HepG2 (cell line): ENCODE results near the gene PPP6R2. TPM values are rescaled to one million over a fixed set of nuclear protein-coding genes. Genes with fewer than 3 reads are reported as not detected.

Experiments
- ATAC-seq: fragments of 200-7000 bp; cut with Tn5 transposase; 3 replicates; pipeline ENCODE4 v1.9.1; 2020; ENCODE audit warnings: mild to moderate bottlenecking, moderate library complexity
- BruUV-seq: library from RNA; stranded (reverse); fragments of 400-500 nt; replicated peaks from 2 replicates; lab custom pipeline; 2021; lab: Mats Ljungman, UMichigan
- CTCF ChIA-PET: fragments of 300-600 bp; formaldehyde crosslinking; extraction: SDS; loops from one replicate; lab custom pipeline; 2021; ENCODE audit warnings: low total read pairs, inconsistent platforms, low intra/inter-chr PET ratio; lab: Yijun Ruan, JAX
- POLR2A ChIA-PET: fragments of 350-600 bp; sonication (Branson Sonifier 250); formaldehyde crosslinking; loops from one replicate; lab custom pipeline; 2020; ENCODE audit warnings: antibody characterized with exemption, inconsistent platforms; lab: Yijun Ruan, JAX
- DNase-seq: peaks from one replicate; pipeline ENCODE4 v3.0.0-alpha.2; 2015; ENCODE audit warnings: low spot score
- FAIRE-seq: peaks from 3 replicates; lab custom pipeline; 2011; peaks lifted over from hg19 to GRCh38; lab: Jason Lieb, UNC
- H2AFZ ChIP-seq: one replicate; pipeline ENCODE4 v1.6.1; 2011; ENCODE audit warnings: low read length, inconsistent platforms
- H3K27ac ChIP-seq: fragments of 300-600 bp; 3 replicates; pipeline ENCODE4 v1.8.0; 2011; ENCODE audit warnings: mixed run types, mild to moderate bottlenecking, mixed read lengths, low read length, inconsistent platforms; ENCODE audit not compliant: insufficient read depth; ENCODE audit errors: extremely low read length
- H3K27me3 ChIP-seq, 2 experiments: fragments of 200-600 bp in 1 of 2; 2 replicates in 1 of 2; 3 replicates in 1 of 2; pipeline versions ENCODE4 v1.6.0 to v1.8.0; 2011; ENCODE audit warnings: low read length in 2 of 2, mild to moderate bottlenecking in 2 of 2, moderate library complexity in 2 of 2, inconsistent platforms in 1 of 2; ENCODE audit not compliant: insufficient read depth in 2 of 2, control insufficient read depth in 1 of 2
- H3K36me3 ChIP-seq, 2 experiments: fragments of 200-600 bp in 1 of 2; replicated peaks in 1 of 2; 2 replicates in 1 of 2; 3 replicates in 1 of 2; pipeline versions ENCODE4 v1.5.1 to v1.8.0; 2011; ENCODE audit warnings: low read length in 2 of 2, inconsistent platforms in 1 of 2; ENCODE audit not compliant: insufficient read depth in 2 of 2, control insufficient read depth in 1 of 2
- H3K4me1 ChIP-seq: 2 replicates; pipeline ENCODE4 v1.5.1; 2012; ENCODE audit warnings: low read length, inconsistent platforms; ENCODE audit not compliant: insufficient read depth
- H3K4me2 ChIP-seq: 2 replicates; pipeline ENCODE4 v1.6.0; 2011; ENCODE audit warnings: low read depth, low read length, inconsistent platforms
- H3K4me3 ChIP-seq, 3 experiments: fragments of 200-600 bp in 1 of 3; sonication (generic), shearing (Covaris generic) in 1 of 3; replicated peaks in 1 of 3; 2 replicates each; pipeline ENCODE4 v1.5.1; 2011 to 2016; ENCODE audit warnings: low read length in 3 of 3, inconsistent platforms in 2 of 3, low read depth in 2 of 3, mild to moderate bottlenecking in 2 of 3, control low read depth in 1 of 3, mixed read lengths in 1 of 3; ENCODE audit not compliant: insufficient read depth in 1 of 3
- H3K79me2 ChIP-seq: one replicate; pipeline ENCODE4 v1.6.1; 2011; ENCODE audit warnings: low read length, inconsistent platforms; ENCODE audit not compliant: insufficient read depth
- H3K9ac ChIP-seq: 2 replicates; pipeline ENCODE4 v1.6.0; 2011; ENCODE audit warnings: mild to moderate bottlenecking, low read depth, low read length, inconsistent platforms; ENCODE audit not compliant: insufficient read depth
- H3K9me3 ChIP-seq: 2 replicates; pipeline ENCODE4 v1.5.1; 2012; ENCODE audit warnings: mild to moderate bottlenecking, low read length
- H4K20me1 ChIP-seq: 2 replicates; pipeline ENCODE4 v1.6.0; 2011; ENCODE audit warnings: inconsistent platforms, mild to moderate bottlenecking, low read length, moderate library complexity; ENCODE audit not compliant: insufficient read depth
- CREB1 ChIP-seq, 2 experiments: fragments of 450-650 bp in 1 of 2; IDR thresholded peaks; 2 replicates each; pipeline ENCODE4 v1.6.1; 2016 to 2017; ENCODE audit warnings: control low read depth in 1 of 2, mild to moderate bottlenecking in 1 of 2, missing compliant biosample characterization in 1 of 2, missing genetic modification characterization in 1 of 2
- HMG20B ChIP-seq: conservative IDR thresholded peaks from 2 replicates; pipeline ENCODE4 v1.6.1; 2016; ENCODE audit warnings: missing genetic modification reagents, missing compliant biosample characterization
- ZC3H4 ChIP-seq: sonication (generic); formaldehyde crosslinking; IDR thresholded peaks from 2 replicates; pipeline ENCODE4 v1.4.0; 2020; ENCODE audit warnings: missing genetic modification reagents, borderline replicate concordance
- ZNF318 ChIP-seq: sonication (generic); formaldehyde crosslinking; IDR thresholded peaks from 2 replicates; pipeline ENCODE4 v1.4.0; 2020; ENCODE audit warnings: mild to moderate bottlenecking, missing genetic modification reagents
- ZNF800 ChIP-seq: sonication (generic); formaldehyde crosslinking; IDR thresholded peaks from 2 replicates; pipeline ENCODE4 v1.4.0; 2020; ENCODE audit warnings: missing genetic modification reagents
- WGBS: methylation state at CpG from one replicate; pipeline ENCODE4 v1.1.6; 2017; ENCODE audit warnings: low lambda C conversion rate; 5-methylcytosine and 5-hydroxymethylcytosine counted together
- in situ Hi-C: cut with HindIII; loops from 2 replicates; pipeline ENCODE4 v1.10.0; 2017; ENCODE audit warnings: low pct_unique_long_range_greater_than_20kb; ENCODE audit not compliant: extremely low pct_ligation_motif_present
- intact Hi-C: fragments of 100-400 bp; cut with micrococcal nuclease; formaldehyde crosslinking; loops from one replicate; pipeline ENCODE4 v1.10.0; 2022; ENCODE audit not compliant: unreplicated experiment
- polyA plus RNA-seq, 8 experiments: library from polyadenylated mRNA; depleted of rRNA in 3 of 8; stranded (reverse) in 7 of 8; unstranded in 1 of 8; fragments of >200 nt; fragmentation: Illumina TruSeq in 4 of 8; extraction: Trizol in 4 of 8; gene quantifications; 2 replicates each; pipeline versions ENCODE4 v1.2.1 to v1.2.3, GENCODE V29; 2011 to 2016; ENCODE audit warnings: low read depth in 4 of 8, missing spikeins in 1 of 8, mixed read lengths in 1 of 8; ENCODE audit not compliant: insufficient read depth in 1 of 8
- total RNA-seq, 5 experiments: library from RNA; depleted of rRNA; stranded (reverse); fragments of >200 nt; fragmentation: Illumina TruSeq; extraction: Trizol; gene quantifications; 2 replicates each; pipeline ENCODE4 v1.2.3, GENCODE V29; 2016; ENCODE audit warnings: low read depth in 1 of 5
- TF ChIP-seq, protein P1 (sequence below): sonication (generic); formaldehyde crosslinking; IDR thresholded peaks from 2 replicates; pipeline ENCODE4 v1.9.0; 2021; ENCODE audit warnings: missing genetic modification reagents, borderline replicate concordance
- TF ChIP-seq, protein P2 (sequence below): sonication (generic); formaldehyde crosslinking; conservative IDR thresholded peaks from 2 replicates; pipeline ENCODE4 v1.8.0; 2022; ENCODE audit warnings: low read depth, missing genetic modification reagents

The PPP6R2 gene
- total and polyA plus RNA-seq, 2 of the 13 experiments (the other 11 are each of a cell fraction or from before 2014, with no cell fraction given): 55.0 to 102 TPM

DNA sequence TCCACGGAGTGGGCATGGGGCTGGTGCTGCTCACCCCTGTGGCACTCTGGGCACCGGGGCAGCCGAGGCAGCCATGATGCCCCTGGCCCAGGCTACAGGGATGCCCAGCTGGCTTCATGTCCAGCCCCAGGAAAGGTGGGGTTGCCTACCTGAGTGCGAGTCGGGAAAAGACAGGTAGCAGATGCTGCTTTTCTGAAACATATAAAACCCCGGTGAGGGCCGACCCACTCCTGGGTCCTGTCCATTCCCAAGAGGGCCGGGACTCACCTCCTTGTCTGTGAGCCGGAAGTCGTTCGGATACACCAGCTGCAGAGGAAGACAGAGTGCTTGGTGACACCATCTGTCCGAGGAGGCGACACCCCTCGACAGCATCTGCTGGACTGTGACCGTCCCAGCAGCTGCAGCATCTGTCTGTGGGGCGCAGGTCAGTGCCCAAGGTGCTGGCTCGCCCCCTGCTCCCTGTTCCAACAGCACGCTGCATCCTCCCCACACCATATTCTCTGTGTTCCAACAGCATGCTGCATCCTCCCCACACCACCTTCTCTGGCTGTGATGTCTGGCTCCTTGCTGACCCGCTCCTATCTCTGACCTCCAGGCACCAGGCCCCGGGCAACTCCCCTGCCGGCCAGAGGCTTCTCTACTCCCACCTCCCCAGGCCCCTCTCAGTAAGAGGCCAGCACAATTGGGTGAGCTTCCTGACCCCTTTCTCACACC lies 24.3 kb upstream of the PPP6R2 start:
- Histone ChIP-seq H3K27ac (no peak overlapping the region), H3K9me3 (no peaks in the 10 kb centered on the region), H3K4me3 (no peak overlapping the region), H3K4me1 (peaks cover 76% of the 10 kb centered on the region), H3K27me3 (peaks cover 0 to 1% of the 10 kb centered on the region in 2 experiments; a peak in 3 of 5 replicates), H3K4me2 (no peak overlapping the region), H3K79me2 (no peaks in the 10 kb centered on the region), H4K20me1 (no peaks in the 10 kb centered on the region), H3K9ac (no peak overlapping the region), H2AFZ (no peak overlapping the region), H3K36me3 (no peaks in the 10 kb centered on the region)
- FAIRE-seq (no peak), ATAC-seq (peak; percentile 2; the same call in 1 of the 3 replicates), DNase-seq (no peak)
- POLR2A ChIA-PET: no interaction called here
- CTCF ChIA-PET: no interaction called here
- BruUV-seq: no TSS peak
- WGBS: 63% methylated on average over 12 of the region's 21 CpGs
- intact Hi-C loops: no loop called here
- in situ Hi-C loops: no loop called here
- TF ChIP-seq, protein P1, sequence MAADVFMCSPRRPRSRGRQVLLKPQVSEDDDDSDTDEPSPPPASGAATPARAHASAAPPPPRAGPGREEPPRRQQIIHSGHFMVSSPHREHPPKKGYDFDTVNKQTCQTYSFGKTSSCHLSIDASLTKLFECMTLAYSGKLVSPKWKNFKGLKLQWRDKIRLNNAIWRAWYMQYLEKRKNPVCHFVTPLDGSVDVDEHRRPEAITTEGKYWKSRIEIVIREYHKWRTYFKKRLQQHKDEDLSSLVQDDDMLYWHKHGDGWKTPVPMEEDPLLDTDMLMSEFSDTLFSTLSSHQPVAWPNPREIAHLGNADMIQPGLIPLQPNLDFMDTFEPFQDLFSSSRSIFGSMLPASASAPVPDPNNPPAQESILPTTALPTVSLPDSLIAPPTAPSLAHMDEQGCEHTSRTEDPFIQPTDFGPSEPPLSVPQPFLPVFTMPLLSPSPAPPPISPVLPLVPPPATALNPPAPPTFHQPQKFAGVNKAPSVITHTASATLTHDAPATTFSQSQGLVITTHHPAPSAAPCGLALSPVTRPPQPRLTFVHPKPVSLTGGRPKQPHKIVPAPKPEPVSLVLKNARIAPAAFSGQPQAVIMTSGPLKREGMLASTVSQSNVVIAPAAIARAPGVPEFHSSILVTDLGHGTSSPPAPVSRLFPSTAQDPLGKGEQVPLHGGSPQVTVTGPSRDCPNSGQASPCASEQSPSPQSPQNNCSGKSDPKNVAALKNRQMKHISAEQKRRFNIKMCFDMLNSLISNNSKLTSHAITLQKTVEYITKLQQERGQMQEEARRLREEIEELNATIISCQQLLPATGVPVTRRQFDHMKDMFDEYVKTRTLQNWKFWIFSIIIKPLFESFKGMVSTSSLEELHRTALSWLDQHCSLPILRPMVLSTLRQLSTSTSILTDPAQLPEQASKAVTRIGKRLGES: no peak
- TF ChIP-seq ZNF800 (CRISPR knock-in tag) (no peak), ZC3H4 (CRISPR knock-in tag) (no peak), HMG20B (no peak), ZNF318 (no peak), CREB1 (IDR thresholded peaks at IDR 0.05) (no peak), CREB1 (CRISPR knock-in tag; IDR thresholded peaks at IDR 0.05) (no peak)
- TF ChIP-seq, protein P2, sequence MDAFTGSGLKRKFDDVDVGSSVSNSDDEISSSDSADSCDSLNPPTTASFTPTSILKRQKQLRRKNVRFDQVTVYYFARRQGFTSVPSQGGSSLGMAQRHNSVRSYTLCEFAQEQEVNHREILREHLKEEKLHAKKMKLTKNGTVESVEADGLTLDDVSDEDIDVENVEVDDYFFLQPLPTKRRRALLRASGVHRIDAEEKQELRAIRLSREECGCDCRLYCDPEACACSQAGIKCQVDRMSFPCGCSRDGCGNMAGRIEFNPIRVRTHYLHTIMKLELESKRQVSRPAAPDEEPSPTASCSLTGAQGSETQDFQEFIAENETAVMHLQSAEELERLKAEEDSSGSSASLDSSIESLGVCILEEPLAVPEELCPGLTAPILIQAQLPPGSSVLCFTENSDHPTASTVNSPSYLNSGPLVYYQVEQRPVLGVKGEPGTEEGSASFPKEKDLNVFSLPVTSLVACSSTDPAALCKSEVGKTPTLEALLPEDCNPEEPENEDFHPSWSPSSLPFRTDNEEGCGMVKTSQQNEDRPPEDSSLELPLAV (CRISPR knock-in tag): no peak
